SU-DHL-6 (cell line): ENCODE results near the gene RBM19.

Experiments used
- H2AFZ ChIP-seq: fragments of 200-600 bp; sonication (generic); 2 replicates; pipeline ENCODE4 v1.6.1; 2014; ENCODE audit warnings: low read depth, mild to moderate bottlenecking, moderate library complexity, mixed read lengths, antibody characterized with exemption, low read length; ENCODE audit not compliant: severe bottlenecking
- H3F3A ChIP-seq: fragments of 200-600 bp; shearing (Covaris generic); 2 replicates; pipeline ENCODE4 v1.6.0; 2016; ENCODE audit warnings: antibody characterized with exemption, mild to moderate bottlenecking; ENCODE audit not compliant: insufficient read depth
- H3K27ac ChIP-seq: fragments of 200-600 bp; sonication (generic); 2 replicates; pipeline ENCODE4 v1.5.1; 2016; ENCODE audit warnings: low read depth, mild to moderate bottlenecking, low read length, moderate library complexity, mixed read lengths
- H3K27me3 ChIP-seq: fragments of 200-600 bp; sonication (generic), shearing (Covaris generic); 2 replicates; pipeline ENCODE4 v1.6.0; 2014; ENCODE audit warnings: mild to moderate bottlenecking, low read length
- H3K36me3 ChIP-seq: fragments of 200-600 bp; sonication (generic); 2 replicates; pipeline ENCODE4 v1.6.1; 2014; ENCODE audit warnings: mild to moderate bottlenecking, low read length, mixed read lengths
- H3K4me2 ChIP-seq: fragments of 300-600, 200-600 bp; shearing (Covaris generic), sonication (generic); 2 replicates; pipeline ENCODE4 v1.6.0; 2014; ENCODE audit warnings: low read length, low read depth, mild to moderate bottlenecking; ENCODE audit not compliant: poor library complexity, severe bottlenecking
- H3K4me3 ChIP-seq: fragments of 200-600 bp; sonication (generic); 2 replicates; pipeline ENCODE4 v1.5.1; 2014; ENCODE audit warnings: antibody characterized with exemption, low read length, mild to moderate bottlenecking, mixed read lengths; ENCODE audit not compliant: insufficient read depth, poor library complexity, severe bottlenecking
- H3K79me2 ChIP-seq: fragments of 200-600 bp; sonication (generic); 2 replicates; pipeline ENCODE4 v1.6.1; 2014; ENCODE audit warnings: mild to moderate bottlenecking, low read length, moderate library complexity; ENCODE audit not compliant: insufficient read depth
- H3K9ac ChIP-seq: fragments of 200-600 bp; sonication (generic); 2 replicates; pipeline ENCODE4 v1.7.0; 2014; ENCODE audit warnings: mild to moderate bottlenecking, low read length
- H3K9me2 ChIP-seq: fragments of 200-600 bp; sonication (generic); replicated peaks from 2 replicates; pipeline ENCODE4 v1.6.1; 2014; ENCODE audit warnings: low read length; ENCODE audit not compliant: insufficient read depth
- H3K9me3 ChIP-seq: fragments of 200-600 bp; sonication (generic); 2 replicates; pipeline ENCODE4 v1.6.1; 2014; ENCODE audit warnings: low read length, mixed read lengths; ENCODE audit not compliant: insufficient read depth
- H4K20me1 ChIP-seq: fragments of 200-600 bp; sonication (generic); 2 replicates; pipeline ENCODE4 v1.6.1; 2014; ENCODE audit warnings: low read depth, mild to moderate bottlenecking, antibody characterized with exemption, low read length, moderate library complexity, mixed read lengths
- EZH2phosphoT487 ChIP-seq: fragments of 200-600 bp; sonication (generic), shearing (Covaris generic); conservative IDR thresholded peaks from 2 replicates; pipeline ENCODE4 v1.6.1; 2018; ENCODE audit warnings: mild to moderate bottlenecking, antibody characterized with exemption, low read length, moderate library complexity, mixed read lengths
- TF ChIP-seq, protein P1 (sequence below): fragments of 200-600 bp; sonication (generic); IDR thresholded peaks from one replicate; pipeline ENCODE4 v1.5.1; 2017; ENCODE audit warnings: antibody characterized with exemption, mild to moderate bottlenecking, low read length, moderate library complexity; ENCODE audit not compliant: insufficient read depth, poor library complexity, severe bottlenecking

RBM19 gene

GRCh38 chr12:113766879-113767878 is 198.9 kb downstream of the RBM19 start:
- Histone ChIP-seq H3K4me3 (no peak overlapping the region), H3K9ac (no peak overlapping the region), H3K9me2 (no peaks in the 10 kb centered on the region), H4K20me1 (no peaks in the 10 kb centered on the region), H2AFZ (no peak overlapping the region), H3K9me3 (no peaks in the 10 kb centered on the region), H3K27me3 (no peaks in the 10 kb centered on the region), H3F3A (no peaks in the 10 kb centered on the region), H3K79me2 (no peaks in the 10 kb centered on the region), H3K36me3 (no peaks in the 10 kb centered on the region), H3K27ac (no peak overlapping the region), H3K4me2 (no peak overlapping the region)
- TF ChIP-seq EZH2phosphoT487, result no peak
- TF ChIP-seq, protein P1, sequence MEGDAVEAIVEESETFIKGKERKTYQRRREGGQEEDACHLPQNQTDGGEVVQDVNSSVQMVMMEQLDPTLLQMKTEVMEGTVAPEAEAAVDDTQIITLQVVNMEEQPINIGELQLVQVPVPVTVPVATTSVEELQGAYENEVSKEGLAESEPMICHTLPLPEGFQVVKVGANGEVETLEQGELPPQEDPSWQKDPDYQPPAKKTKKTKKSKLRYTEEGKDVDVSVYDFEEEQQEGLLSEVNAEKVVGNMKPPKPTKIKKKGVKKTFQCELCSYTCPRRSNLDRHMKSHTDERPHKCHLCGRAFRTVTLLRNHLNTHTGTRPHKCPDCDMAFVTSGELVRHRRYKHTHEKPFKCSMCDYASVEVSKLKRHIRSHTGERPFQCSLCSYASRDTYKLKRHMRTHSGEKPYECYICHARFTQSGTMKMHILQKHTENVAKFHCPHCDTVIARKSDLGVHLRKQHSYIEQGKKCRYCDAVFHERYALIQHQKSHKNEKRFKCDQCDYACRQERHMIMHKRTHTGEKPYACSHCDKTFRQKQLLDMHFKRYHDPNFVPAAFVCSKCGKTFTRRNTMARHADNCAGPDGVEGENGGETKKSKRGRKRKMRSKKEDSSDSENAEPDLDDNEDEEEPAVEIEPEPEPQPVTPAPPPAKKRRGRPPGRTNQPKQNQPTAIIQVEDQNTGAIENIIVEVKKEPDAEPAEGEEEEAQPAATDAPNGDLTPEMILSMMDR, result no peak
